Measurements from ENCODE around the gene PRPF8.
"Not testable (repeated sequence)": the region's sequence is repeated elsewhere in the genome, so short reads cannot be mapped to it uniquely, and the experiment has no call there.

The PRPF8 gene

DNA sequence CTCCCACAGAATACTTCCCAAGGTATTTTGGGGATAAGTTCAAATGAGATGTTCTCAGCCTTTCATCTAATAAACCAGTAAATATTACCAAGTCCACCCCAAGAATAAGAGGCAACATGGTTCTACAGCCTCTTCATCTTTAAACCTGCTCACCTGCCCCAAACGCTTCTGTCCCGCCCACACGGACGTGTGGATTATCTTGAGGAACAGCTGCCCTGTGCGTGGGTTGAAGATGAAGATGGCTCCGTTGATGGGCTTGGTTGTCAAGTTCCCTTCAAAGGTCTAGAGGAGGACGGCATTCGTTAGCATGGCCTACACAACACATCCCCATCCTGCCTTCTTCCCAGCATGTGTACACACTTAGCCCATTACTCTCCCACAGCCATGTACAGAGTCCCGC, 26.6 kb downstream of the PRPF8 start:
- peak; percentile 71 for FAIRE-seq
- DNase-seq (ENCODE audit: insufficient read length, low spot score), result no peak
- TF ChIP-seq PAX5 (IDR thresholded peaks at IDR 0.05; ENCODE audit: insufficient read depth, low read length, severe bottlenecking) (no peak), SPI1 (IDR thresholded peaks at IDR 0.05; ENCODE audit: low read depth, low read length) (no peak), POLR2A (IDR thresholded peaks at IDR 0.05; ENCODE audit: low read depth, low read length) (no peak), POLR2AphosphoS5 (IDR thresholded peaks at IDR 0.05; ENCODE audit: low read depth, low read length) (no peak)

DNA sequence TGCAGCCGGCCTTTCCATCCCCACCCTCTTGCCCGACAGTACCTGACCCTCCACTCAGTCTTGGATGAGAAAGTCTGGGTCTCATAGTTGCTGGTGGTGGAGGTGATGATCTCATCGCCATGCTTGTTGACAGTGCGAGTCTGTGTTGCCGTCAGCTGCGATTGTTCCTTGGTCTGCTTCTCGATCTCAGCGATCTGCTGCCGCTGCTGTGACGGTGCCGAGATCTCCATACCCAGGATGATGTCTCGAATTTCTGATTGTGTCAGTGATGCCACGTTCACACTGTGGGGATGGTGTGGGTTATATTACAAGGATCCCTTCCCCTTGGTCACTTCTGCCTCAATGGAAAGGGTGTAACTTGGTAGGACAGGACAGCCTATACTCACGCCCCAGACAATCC, 30.9 kb downstream of the PRPF8 start:
- DNase-seq (ENCODE audit: insufficient read length, low spot score) (no peak), FAIRE-seq (no peak)
- TF ChIP-seq POLR2AphosphoS5 (IDR thresholded peaks at IDR 0.05; ENCODE audit: low read depth, low read length) (no peak), POLR2A (IDR thresholded peaks at IDR 0.05; ENCODE audit: low read depth, low read length) (no peak), TAF1 (IDR thresholded peaks at IDR 0.05; ENCODE audit: low read depth, low read length) (no peak), POU2F2 (IDR thresholded peaks at IDR 0.05; ENCODE audit: low read depth, low read length) (no peak), SPI1 (IDR thresholded peaks at IDR 0.05; ENCODE audit: low read depth, low read length) (no peak), PAX5 (IDR thresholded peaks at IDR 0.05; ENCODE audit: insufficient read depth, low read length, severe bottlenecking) (no peak)

DNA sequence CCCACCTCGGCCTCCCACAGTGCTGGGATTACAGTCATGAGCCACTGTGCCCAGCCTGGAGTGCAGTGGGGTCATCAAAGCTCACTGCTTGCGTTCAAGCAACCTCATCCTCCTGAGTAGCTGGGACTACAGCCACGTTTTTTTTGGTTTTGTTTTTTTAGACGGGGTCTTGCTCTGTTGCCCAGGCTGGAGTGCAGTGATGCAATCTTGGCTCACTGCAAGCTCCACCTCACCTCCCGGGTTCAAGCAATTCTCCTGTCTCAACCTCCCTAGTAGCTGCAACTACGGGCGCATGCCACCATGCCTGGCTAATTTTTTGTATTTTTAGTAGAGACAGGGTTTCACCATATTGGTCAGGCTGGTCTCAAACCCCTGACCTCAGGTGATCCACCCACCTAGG, 31.9 kb downstream of the PRPF8 start:
- not testable (repeated sequence) for FAIRE-seq; DNase-seq (ENCODE audit: insufficient read length, low spot score)

DNA sequence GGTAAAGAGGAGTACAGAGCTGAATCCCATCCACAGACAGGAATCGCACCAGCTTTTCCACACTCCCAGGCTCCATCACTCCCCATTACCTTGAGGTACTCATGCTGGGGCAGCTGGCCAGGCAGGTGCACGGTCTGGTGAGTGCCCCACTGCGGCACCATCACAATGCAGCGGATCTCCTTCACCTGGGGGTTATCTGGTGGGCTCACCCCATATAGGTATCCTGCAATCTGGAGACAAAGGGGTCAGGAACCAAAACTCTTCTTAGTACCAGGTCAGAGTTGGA, 33.2 kb downstream of the PRPF8 start:
- DNase-seq (ENCODE audit: insufficient read length, low spot score) (no peak), FAIRE-seq (no peak)
- no peak for TF ChIP-seq SPI1 (IDR thresholded peaks at IDR 0.05; ENCODE audit: low read depth, low read length)
- TF ChIP-seq POLR2AphosphoS5 (IDR thresholded peaks at IDR 0.05; ENCODE audit: low read depth, low read length), result no peak
- TF ChIP-seq PAX5 (IDR thresholded peaks at IDR 0.05; ENCODE audit: insufficient read depth, low read length, severe bottlenecking), result no peak
- no peak for TF ChIP-seq POLR2A (IDR thresholded peaks at IDR 0.05; ENCODE audit: low read depth, low read length)
- TF ChIP-seq POU2F2 (IDR thresholded peaks at IDR 0.05; ENCODE audit: low read depth, low read length), result no peak
- no peak for TF ChIP-seq TAF1 (IDR thresholded peaks at IDR 0.05; ENCODE audit: low read depth, low read length)

GRCh38 chr17:1650731-1651558, 33.7 kb downstream of the PRPF8 start:
- DNase-seq (ENCODE audit: insufficient read length, low spot score) (no peak), FAIRE-seq (peak; percentile 58)
- TF ChIP-seq POU2F2 (IDR thresholded peaks at IDR 0.05; ENCODE audit: low read depth, low read length), result no peak
- no peak; the same call in 1 of the 2 replicates for TF ChIP-seq POLR2AphosphoS5 (IDR thresholded peaks at IDR 0.05; ENCODE audit: low read depth, low read length)
- TF ChIP-seq POLR2A (IDR thresholded peaks at IDR 0.05; ENCODE audit: low read depth, low read length), result peak; percentile 36; the same call in 1 of the 2 replicates
- TF ChIP-seq TAF1 (IDR thresholded peaks at IDR 0.05; ENCODE audit: low read depth, low read length), result no peak
- no peak for TF ChIP-seq PAX5 (IDR thresholded peaks at IDR 0.05; ENCODE audit: insufficient read depth, low read length, severe bottlenecking)
- peak; percentile 81 for TF ChIP-seq SPI1 (IDR thresholded peaks at IDR 0.05; ENCODE audit: low read depth, low read length)

- TF ChIP-seq POLR2A (IDR thresholded peaks at IDR 0.05; ENCODE audit: low read depth, low read length) (0 out of 2 replicates have a peak, but pooled peaks have one; percentile 25), SPI1 (IDR thresholded peaks at IDR 0.05; ENCODE audit: low read depth, low read length) (no peak)
- DNase-seq (ENCODE audit: insufficient read length, low spot score) (no peak), FAIRE-seq (peak; percentile 60)
Measured at GRCh38 chr17:1649844-1650501, 34.7 kb downstream of the PRPF8 start, which contains the start of gene RILP. RILP (minus strand) TSS chr17:1649866; CDS start chr17:1649804, 62 bp downstream.

DNA sequence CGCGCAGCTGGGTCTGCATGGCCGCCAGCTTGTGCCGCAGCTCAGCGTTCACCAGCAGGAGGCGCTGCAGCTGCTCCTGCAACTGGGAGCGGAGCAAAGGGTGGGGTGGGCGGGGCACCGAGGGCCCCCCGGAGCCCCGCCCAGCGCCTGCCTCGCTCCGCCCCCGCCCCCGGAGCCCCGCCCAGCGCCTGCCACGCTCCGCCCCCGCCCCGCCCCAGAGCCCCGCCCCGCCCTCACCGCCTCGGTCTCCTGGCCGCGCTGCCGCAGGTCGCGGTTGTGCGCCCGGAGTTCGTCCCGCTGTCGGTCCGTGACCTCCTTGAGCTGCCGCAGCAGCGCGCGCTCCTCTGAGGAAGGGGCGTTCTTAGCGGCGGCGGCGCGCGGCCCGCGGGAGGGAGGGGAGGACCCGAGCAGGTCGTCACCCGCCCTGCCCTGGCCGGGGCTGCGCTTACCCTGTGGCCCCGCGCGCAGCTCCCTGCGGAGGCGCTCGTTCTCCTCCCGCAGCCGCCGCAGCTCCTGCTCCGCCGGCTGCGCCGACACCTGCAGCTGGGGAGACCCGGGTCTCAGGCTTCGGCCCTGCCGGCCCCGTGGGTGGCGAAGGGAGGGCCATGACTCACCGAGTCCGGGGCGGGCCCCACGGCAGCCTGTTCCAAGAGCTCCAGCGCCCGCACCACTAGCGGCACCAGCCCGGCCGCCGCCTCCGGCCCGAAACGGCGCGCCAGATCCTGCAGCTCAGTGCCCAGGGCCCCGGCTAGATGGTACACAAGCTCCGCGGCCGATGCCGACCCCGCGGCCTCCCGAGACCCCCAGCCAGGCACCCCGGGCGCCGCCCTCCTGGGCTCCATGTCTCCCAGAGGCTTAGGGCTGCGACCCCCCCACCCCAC, 35.5 kb downstream of the PRPF8 start:
- FAIRE-seq (no peak), DNase-seq (ENCODE audit: insufficient read length, low spot score) (peak; percentile 95)
- TF ChIP-seq SPI1 (IDR thresholded peaks at IDR 0.05; ENCODE audit: low read depth, low read length) (no peak), TAF1 (IDR thresholded peaks at IDR 0.05; ENCODE audit: low read depth, low read length) (0 out of 2 replicates have a peak, but pooled peaks have one; percentile 15), POLR2A (IDR thresholded peaks at IDR 0.05; ENCODE audit: low read depth, low read length) (no peak), PAX5 (IDR thresholded peaks at IDR 0.05; ENCODE audit: insufficient read depth, low read length, severe bottlenecking) (peak; percentile 65), POU2F2 (IDR thresholded peaks at IDR 0.05; ENCODE audit: low read depth, low read length) (no peak), POLR2AphosphoS5 (IDR thresholded peaks at IDR 0.05; ENCODE audit: low read depth, low read length) (no peak)

- peak; percentile 99 for FAIRE-seq
- DNase-seq (ENCODE audit: insufficient read length, low spot score), result no peak
- TF ChIP-seq POLR2A (IDR thresholded peaks at IDR 0.05; ENCODE audit: low read depth, low read length) (no peak), POLR2AphosphoS5 (IDR thresholded peaks at IDR 0.05; ENCODE audit: low read depth, low read length) (no peak), TAF1 (IDR thresholded peaks at IDR 0.05; ENCODE audit: low read depth, low read length) (no peak), POU2F2 (IDR thresholded peaks at IDR 0.05; ENCODE audit: low read depth, low read length) (no peak), PAX5 (IDR thresholded peaks at IDR 0.05; ENCODE audit: insufficient read depth, low read length, severe bottlenecking) (no peak), SPI1 (IDR thresholded peaks at IDR 0.05; ENCODE audit: low read depth, low read length) (no peak)
Measured at GRCh38 chr17:1648173-1648962, 36.3 kb downstream of the PRPF8 start.

GRCh38 chr17:1647802-1648171, 36.9 kb downstream of the PRPF8 start:
- DNase-seq (ENCODE audit: insufficient read length, low spot score), result no peak
- FAIRE-seq, result no peak
- no peak for TF ChIP-seq POLR2A (IDR thresholded peaks at IDR 0.05; ENCODE audit: low read depth, low read length)
- TF ChIP-seq POU2F2 (IDR thresholded peaks at IDR 0.05; ENCODE audit: low read depth, low read length), result no peak
- TF ChIP-seq POLR2AphosphoS5 (IDR thresholded peaks at IDR 0.05; ENCODE audit: low read depth, low read length), result no peak
- no peak for TF ChIP-seq PAX5 (IDR thresholded peaks at IDR 0.05; ENCODE audit: insufficient read depth, low read length, severe bottlenecking)
